ENCODE measurements around the gene ATG5.
A peak's percentile ranks its signal among the peaks of the same experiment; 100 is the strongest.

The ATG5 gene

DNA sequence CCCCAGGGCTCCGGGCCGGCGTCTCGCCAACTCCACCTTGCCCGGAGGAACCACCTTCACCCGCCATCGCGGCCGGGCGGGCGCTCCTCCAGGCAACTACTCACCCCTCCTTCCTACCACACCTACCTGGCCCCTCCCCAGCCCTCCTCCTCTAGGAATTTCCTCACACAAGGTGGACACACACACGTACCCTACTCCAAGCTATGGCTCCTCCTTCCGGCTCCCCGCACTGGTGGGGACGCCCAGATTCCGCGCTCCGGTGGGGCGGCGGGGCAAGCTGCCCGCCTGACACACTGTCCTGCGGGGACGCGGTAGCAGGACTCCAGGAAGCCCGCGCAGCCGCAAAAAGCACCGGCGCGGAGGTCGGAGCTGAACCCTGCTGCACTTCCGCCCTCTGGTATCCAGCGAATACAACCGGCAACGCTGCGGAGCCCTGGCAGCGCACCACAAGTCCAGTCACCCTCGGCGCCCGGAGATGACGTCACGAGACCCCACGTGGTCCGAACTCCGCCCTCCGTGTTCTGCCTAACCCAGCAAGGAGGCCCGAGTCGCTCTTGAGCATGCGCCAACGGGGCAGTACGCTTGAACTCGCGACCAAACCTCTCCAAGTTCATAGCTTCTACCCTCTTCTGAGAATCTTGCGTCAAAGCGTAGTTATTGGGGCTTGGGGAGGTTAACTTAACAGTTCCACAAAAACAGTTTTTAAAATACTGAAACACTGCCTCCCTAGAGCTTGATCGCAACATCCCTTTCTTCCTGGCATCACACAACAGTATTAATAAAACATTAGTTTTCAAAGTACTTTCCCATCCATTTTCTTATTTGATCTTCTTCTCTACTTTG lies at the start of gene ATG5:
ATG5 (minus strand) TSS at position 425 of the 843 bp plus-strand sequence. CDS start 9,552 bp downstream, outside the sequence.
- peak within 1 kb of the TSS; percentile 88 for H3K4me3 ChIP-seq (ENCODE audit: insufficient read depth, low read length, poor library complexity, severe bottlenecking)
- H3K9ac ChIP-seq (ENCODE audit: low read length), result peak within 1 kb of the TSS; percentile 87
- H3K9me3 ChIP-seq (ENCODE audit: insufficient read depth, low read length), result no peaks in the 10 kb centered on the region
- H3K27me3 ChIP-seq (ENCODE audit: low read length), result no peaks in the 10 kb centered on the region
- TF ChIP-seq, protein P1, sequence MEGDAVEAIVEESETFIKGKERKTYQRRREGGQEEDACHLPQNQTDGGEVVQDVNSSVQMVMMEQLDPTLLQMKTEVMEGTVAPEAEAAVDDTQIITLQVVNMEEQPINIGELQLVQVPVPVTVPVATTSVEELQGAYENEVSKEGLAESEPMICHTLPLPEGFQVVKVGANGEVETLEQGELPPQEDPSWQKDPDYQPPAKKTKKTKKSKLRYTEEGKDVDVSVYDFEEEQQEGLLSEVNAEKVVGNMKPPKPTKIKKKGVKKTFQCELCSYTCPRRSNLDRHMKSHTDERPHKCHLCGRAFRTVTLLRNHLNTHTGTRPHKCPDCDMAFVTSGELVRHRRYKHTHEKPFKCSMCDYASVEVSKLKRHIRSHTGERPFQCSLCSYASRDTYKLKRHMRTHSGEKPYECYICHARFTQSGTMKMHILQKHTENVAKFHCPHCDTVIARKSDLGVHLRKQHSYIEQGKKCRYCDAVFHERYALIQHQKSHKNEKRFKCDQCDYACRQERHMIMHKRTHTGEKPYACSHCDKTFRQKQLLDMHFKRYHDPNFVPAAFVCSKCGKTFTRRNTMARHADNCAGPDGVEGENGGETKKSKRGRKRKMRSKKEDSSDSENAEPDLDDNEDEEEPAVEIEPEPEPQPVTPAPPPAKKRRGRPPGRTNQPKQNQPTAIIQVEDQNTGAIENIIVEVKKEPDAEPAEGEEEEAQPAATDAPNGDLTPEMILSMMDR (IDR thresholded peaks at IDR 0.05; ENCODE audit: insufficient read depth, low read length, poor library complexity, severe bottlenecking), result no peak
- no peak for TF ChIP-seq EZH2phosphoT487 (conservative IDR thresholded peaks at IDR 0.05; ENCODE audit: low read length)
- no peaks in the 10 kb centered on the region for H3K9me2 ChIP-seq (replicated peaks; ENCODE audit: insufficient read depth, low read length)
- H3F3A ChIP-seq (ENCODE audit: insufficient read depth), result no peaks in the 10 kb centered on the region
- peak within 1 kb of the TSS; percentile 98 for H3K4me2 ChIP-seq (ENCODE audit: low read depth, low read length, poor library complexity, severe bottlenecking)
- H3K27ac ChIP-seq (ENCODE audit: low read depth, low read length), result peak within 1 kb of the TSS; percentile 79
- peaks cover 49% of the 10 kb centered on the region for H3K79me2 ChIP-seq (ENCODE audit: insufficient read depth, low read length)
- no peaks in the 10 kb centered on the region for H3K36me3 ChIP-seq (ENCODE audit: low read length)
- H4K20me1 ChIP-seq (ENCODE audit: low read depth, low read length), result peaks cover 10% of the 10 kb centered on the region; the same call in 1 of the 2 replicates
- peak within 1 kb of the TSS; percentile 98 for H2AFZ ChIP-seq (ENCODE audit: low read depth, low read length, severe bottlenecking)

DNA sequence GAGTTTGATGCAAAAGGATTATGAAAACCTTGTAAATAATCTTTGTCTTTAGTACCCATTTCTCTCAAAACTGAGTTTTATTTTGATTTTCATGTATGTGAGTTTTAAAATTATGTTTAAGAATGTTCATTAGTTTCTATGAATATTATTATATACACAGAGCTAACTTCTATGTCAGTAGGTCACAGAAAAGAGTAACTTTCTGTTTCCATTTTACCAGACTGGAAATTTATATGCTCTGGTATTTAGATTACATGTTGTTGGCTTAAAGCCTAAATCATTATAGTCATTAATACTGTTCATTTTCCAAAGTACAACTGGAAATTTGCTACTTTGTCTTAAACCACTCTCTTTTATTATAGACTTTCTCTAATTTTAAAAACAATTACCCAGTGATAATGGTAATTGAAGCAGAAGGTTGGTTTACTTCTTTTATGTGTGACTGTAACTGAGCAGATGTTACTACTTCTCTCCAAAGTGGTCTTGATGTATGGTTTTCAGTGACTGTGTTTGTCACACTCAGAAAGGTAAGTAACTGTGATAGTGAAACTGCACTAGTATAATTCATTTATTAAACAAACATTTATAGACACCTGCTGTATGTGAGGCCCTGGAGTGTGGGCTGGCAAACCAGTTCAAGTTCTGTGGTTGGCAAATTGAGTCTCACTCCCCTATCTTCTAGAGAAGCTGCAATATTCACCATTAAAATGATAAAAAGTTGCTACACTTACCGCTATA lies 48.1 kb upstream of the ATG5 start:
- Histone ChIP-seq H3K27me3 (ENCODE audit: low read length) (no peaks in the 10 kb centered on the region), H3K9me2 (replicated peaks; ENCODE audit: insufficient read depth, low read length) (no peaks in the 10 kb centered on the region), H3F3A (ENCODE audit: insufficient read depth) (no peaks in the 10 kb centered on the region), H3K36me3 (ENCODE audit: low read length) (no peaks in the 10 kb centered on the region), H3K9me3 (ENCODE audit: insufficient read depth, low read length) (no peaks in the 10 kb centered on the region), H3K4me2 (ENCODE audit: low read depth, low read length, poor library complexity, severe bottlenecking) (no peak overlapping the region), H4K20me1 (ENCODE audit: low read depth, low read length) (no peaks in the 10 kb centered on the region), H3K79me2 (ENCODE audit: insufficient read depth, low read length) (no peaks in the 10 kb centered on the region), H3K27ac (ENCODE audit: low read depth, low read length) (no peak overlapping the region), H3K4me3 (ENCODE audit: insufficient read depth, low read length, poor library complexity, severe bottlenecking) (no peak overlapping the region), H3K9ac (ENCODE audit: low read length) (no peak overlapping the region), H2AFZ (ENCODE audit: low read depth, low read length, severe bottlenecking) (no peak overlapping the region)
- TF ChIP-seq EZH2phosphoT487 (conservative IDR thresholded peaks at IDR 0.05; ENCODE audit: low read length), result no peak
- TF ChIP-seq, protein P1 (IDR thresholded peaks at IDR 0.05; ENCODE audit: insufficient read depth, low read length, poor library complexity, severe bottlenecking), result no peak

DNA sequence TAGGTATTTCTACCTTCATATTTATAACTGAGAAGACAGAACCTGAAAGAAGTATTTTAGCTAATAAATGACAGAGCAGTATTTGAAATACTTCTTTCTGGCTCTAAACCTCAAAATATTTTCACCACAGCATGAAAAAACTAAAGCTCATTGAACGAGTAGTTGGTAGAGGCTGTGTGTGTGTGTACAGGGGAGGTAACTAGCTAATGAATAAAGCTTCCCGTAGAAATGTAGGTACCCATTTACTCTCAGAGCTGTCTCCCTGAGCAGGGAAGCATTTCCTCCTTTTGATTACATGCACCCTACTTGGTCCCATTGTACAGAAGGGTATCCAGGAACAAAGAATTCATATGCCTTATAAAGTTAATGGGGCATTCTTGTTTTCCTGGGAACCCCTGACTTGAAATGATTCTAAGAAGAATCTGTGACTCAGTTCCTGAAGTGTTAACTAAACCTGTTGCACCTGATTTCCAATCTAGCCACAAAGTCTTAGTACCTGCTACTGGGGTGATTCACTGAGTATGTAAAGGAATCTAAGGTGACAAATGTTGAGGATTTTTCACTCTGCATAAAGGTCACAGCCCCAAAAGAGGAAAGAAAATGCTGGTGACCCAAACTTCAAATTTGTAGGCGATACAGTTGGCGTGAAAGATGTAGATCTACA lies 47.4 kb upstream of the ATG5 start:
- TF ChIP-seq EZH2phosphoT487 (conservative IDR thresholded peaks at IDR 0.05; ENCODE audit: low read length), result no peak
- TF ChIP-seq, protein P1 (IDR thresholded peaks at IDR 0.05; ENCODE audit: insufficient read depth, low read length, poor library complexity, severe bottlenecking), result no peak
- H3K4me3 ChIP-seq (ENCODE audit: insufficient read depth, low read length, poor library complexity, severe bottlenecking), result no peak overlapping the region
- no peak overlapping the region for H3K9ac ChIP-seq (ENCODE audit: low read length)

More for the DNA sequence above, 47.4 kb upstream of the ATG5 start:
- Histone ChIP-seq H3F3A (ENCODE audit: insufficient read depth) (no peaks in the 10 kb centered on the region), H2AFZ (ENCODE audit: low read depth, low read length, severe bottlenecking) (no peak overlapping the region), H3K9me2 (replicated peaks; ENCODE audit: insufficient read depth, low read length) (no peaks in the 10 kb centered on the region), H3K27me3 (ENCODE audit: low read length) (no peaks in the 10 kb centered on the region), H3K36me3 (ENCODE audit: low read length) (no peaks in the 10 kb centered on the region), H4K20me1 (ENCODE audit: low read depth, low read length) (no peaks in the 10 kb centered on the region), H3K27ac (ENCODE audit: low read depth, low read length) (no peak overlapping the region), H3K79me2 (ENCODE audit: insufficient read depth, low read length) (no peaks in the 10 kb centered on the region), H3K4me2 (ENCODE audit: low read depth, low read length, poor library complexity, severe bottlenecking) (no peak overlapping the region), H3K9me3 (ENCODE audit: insufficient read depth, low read length) (no peaks in the 10 kb centered on the region)

Measured in SU-DHL-6 (cell line).